EL (cell line): ENCODE data around the gene PRDM16.

ENCODE experiments used
- DNase-seq: peaks from one replicate; pipeline ENCODE4 v3.0.0-alpha.2; 2016

Gene PRDM16

GRCh38 chr1:3410142-3410925, 341.3 kb downstream of the PRDM16 start:
- DNase-seq = peak; percentile 47

- no peak for DNase-seq
These were observed 342.8 kb downstream of the PRDM16 start for GRCh38 chr1:3411806-3412205.

GRCh38 chr1:3412376-3412775, 343.4 kb downstream of the PRDM16 start:
- DNase-seq = no peak

- DNase-seq = no peak
These were observed 345.1 kb downstream of the PRDM16 start for GRCh38 chr1:3413975-3414710.

- DNase-seq = no peak
These were observed 346.5 kb downstream of the PRDM16 start for GRCh38 chr1:3415260-3416090.

GRCh38 chr1:3417082-3417739, 348.2 kb downstream of the PRDM16 start:
- no peak for DNase-seq

- DNase-seq = no peak
These were observed 348.9 kb downstream of the PRDM16 start for GRCh38 chr1:3417934-3418333.

GRCh38 chr1:3418600-3418999, 349.6 kb downstream of the PRDM16 start:
- no peak for DNase-seq

GRCh38 chr1:3419415-3420204, 350.6 kb downstream of the PRDM16 start:
- DNase-seq = no peak

GRCh38 chr1:3420218-3420951, 351.4 kb downstream of the PRDM16 start:
- no peak for DNase-seq

GRCh38 chr1:3422638-3423037, 353.6 kb downstream of the PRDM16 start:
- DNase-seq = no peak

- no peak for DNase-seq
These were observed 354.3 kb downstream of the PRDM16 start for GRCh38 chr1:3423245-3423829.

- no peak for DNase-seq
These were observed 355.1 kb downstream of the PRDM16 start for GRCh38 chr1:3423896-3424611.

GRCh38 chr1:3425486-3426215, 356.6 kb downstream of the PRDM16 start:
- DNase-seq = no peak

- no peak for DNase-seq
These were observed 358.0 kb downstream of the PRDM16 start for GRCh38 chr1:3426956-3427535.

- no peak for DNase-seq
These were observed 359.0 kb downstream of the PRDM16 start for GRCh38 chr1:3427711-3428704.

GRCh38 chr1:3428899-3429298, 359.9 kb downstream of the PRDM16 start:
- no peak for DNase-seq

- no peak for DNase-seq
These were observed 360.3 kb downstream of the PRDM16 start for GRCh38 chr1:3429320-3429719.
